Measurements from ENCODE around the gene CYREN. TPM values are rescaled to one million over a fixed set of nuclear protein-coding genes. Genes with fewer than 3 reads are reported as not detected.

Gene CYREN
- total and polyA plus RNA-seq, 2 of the 13 experiments (the other 11 are each of a cell fraction or from before 2014, with no cell fraction given) = 20.7 to 60.7 TPM

DNA sequence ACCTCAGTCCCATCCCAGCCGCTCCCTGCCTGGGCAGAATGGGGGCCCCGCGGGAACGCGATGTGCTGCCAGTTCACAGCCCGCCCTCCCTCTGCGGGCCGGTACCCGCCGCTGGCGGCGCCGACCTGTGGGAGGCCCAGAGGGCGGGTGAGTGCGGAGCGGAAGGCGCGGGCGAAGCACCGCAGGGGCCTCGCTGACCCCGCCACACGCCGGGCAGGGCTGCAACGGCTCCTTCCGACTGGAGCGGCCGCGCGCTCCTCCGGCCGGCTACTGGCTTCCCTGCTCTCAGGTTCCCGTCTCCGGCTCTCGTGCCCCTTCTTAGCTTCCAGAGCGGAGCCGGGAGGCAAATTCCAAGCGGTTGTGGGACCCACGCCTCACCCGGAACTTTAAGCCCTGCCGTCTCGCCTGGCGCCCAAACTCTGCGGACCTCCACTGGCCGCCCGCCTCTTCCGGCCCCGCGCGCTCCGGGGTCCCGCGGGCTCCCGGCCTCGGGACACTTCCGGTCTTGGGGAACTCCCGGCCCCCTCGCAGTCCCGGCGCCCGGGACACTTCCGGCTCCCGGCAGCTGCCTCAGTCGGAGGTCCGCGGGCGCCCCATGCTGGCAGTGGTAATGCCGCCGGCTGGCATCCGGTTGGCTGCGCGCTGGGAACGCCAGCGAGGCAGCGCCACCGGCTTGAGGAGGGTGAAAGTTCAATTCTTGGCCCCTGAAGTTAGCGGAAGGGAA lies at the start of gene CYREN (continued):
- TF ChIP-seq ZBTB46 (CRISPR knock-in tag; IDR thresholded peaks at IDR 0.05; ENCODE audit: borderline replicate concordance) (0 out of 2 replicates have a peak, but pooled peaks have one; percentile 40), BRD4 (CRISPR knock-in tag; IDR thresholded peaks at IDR 0.05) (peak; percentile 81), ZNF317 (CRISPR knock-in tag; IDR thresholded peaks at IDR 0.05) (peak; percentile 58), SAFB2 (CRISPR knock-in tag; IDR thresholded peaks at IDR 0.05; ENCODE audit: borderline replicate concordance, low read depth) (peak; percentile 88; the same call in 1 of the 2 replicates), ZNF713 (CRISPR knock-in tag; IDR thresholded peaks at IDR 0.05) (0 out of 2 replicates have a peak, but pooled peaks have one; percentile 50), TMF1 (CRISPR knock-in tag; IDR thresholded peaks at IDR 0.05; ENCODE audit: low read depth) (0 out of 2 replicates have a peak, but pooled peaks have one; percentile 58), WIZ (CRISPR knock-in tag; IDR thresholded peaks at IDR 0.05) (peak; percentile 78), LRRFIP1 (CRISPR knock-in tag; conservative IDR thresholded peaks at IDR 0.05) (no peak), ETV5 (CRISPR knock-in tag; IDR thresholded peaks at IDR 0.05; ENCODE audit: borderline replicate concordance) (peak; percentile 97), SP4 (CRISPR knock-in tag; IDR thresholded peaks at IDR 0.05) (peak; percentile 69), KDM5A (IDR thresholded peaks at IDR 0.05; ENCODE audit: borderline replicate concordance, low read length) (peak; percentile 60; the same call in 1 of the 2 replicates), ELF3 (CRISPR knock-in tag; IDR thresholded peaks at IDR 0.05) (peak; percentile 91), BRCA1 (CRISPR knock-in tag; IDR thresholded peaks at IDR 0.05) (peak; percentile 82), FOXP1 (IDR thresholded peaks at IDR 0.05) (no peak), FOXP1 (CRISPR knock-in tag; IDR thresholded peaks at IDR 0.05) (no peak), MTF1 (CRISPR knock-in tag; IDR thresholded peaks at IDR 0.05) (no peak), ZNF589 (CRISPR knock-in tag; conservative IDR thresholded peaks at IDR 0.05) (peak; percentile 74; the same call in 1 of the 2 replicates), NONO (IDR thresholded peaks at IDR 0.05) (no peak), NONO (CRISPR knock-in tag; conservative IDR thresholded peaks at IDR 0.05) (peak; percentile 95), ZNF850 (CRISPR knock-in tag; conservative IDR thresholded peaks at IDR 0.05) (peak; percentile 85; the same call in 1 of the 2 replicates), ZNF468 (CRISPR knock-in tag; IDR thresholded peaks at IDR 0.05) (no peak), ZBTB4 (CRISPR knock-in tag; IDR thresholded peaks at IDR 0.05; ENCODE audit: borderline replicate concordance) (peak; percentile 65; the same call in 1 of the 2 replicates)
